Upper lobe of right lung (tissue), 1 donor: ENCODE results near the gene GSK3A. TPM values are rescaled to one million over a fixed set of nuclear protein-coding genes. Genes with fewer than 3 reads are reported as not detected.

Source experiments
- ATAC-seq: fragments of 200-7000 bp; cut with Tn5 transposase; one replicate; pipeline ENCODE4 v1.9.1; 2020; ENCODE audit warnings: mild to moderate bottlenecking, moderate library complexity
- DNase-seq: peaks from one replicate; pipeline ENCODE4 v3.0.0-alpha.2; 2020
- H3K27ac ChIP-seq: fragments of 200-600 bp; one replicate; pipeline ENCODE4 v1.8.0; 2022
- H3K27me3 ChIP-seq: fragments of 200-600 bp; one replicate; pipeline ENCODE4 v1.8.0; 2022; ENCODE audit warnings: mild to moderate bottlenecking
- H3K36me3 ChIP-seq: fragments of 200-600 bp; one replicate; pipeline ENCODE4 v1.8.0; 2022
- H3K4me1 ChIP-seq: fragments of 200-600 bp; one replicate; pipeline ENCODE4 v1.8.0; 2022
- H3K4me3 ChIP-seq: fragments of 200-600 bp; one replicate; pipeline ENCODE4 v1.8.0; 2022; ENCODE audit warnings: mild to moderate bottlenecking
- H3K9me3 ChIP-seq: fragments of 200-600 bp; one replicate; pipeline ENCODE4 v1.8.0; 2022
- CTCF ChIP-seq: fragments of 200-600 bp; IDR thresholded peaks from one replicate; pipeline ENCODE4 v1.8.0; 2022; ENCODE audit warnings: antibody characterized with exemption
- intact Hi-C: fragments of 100-400 bp; cut with DNase I; formaldehyde crosslinking; loops from one replicate; pipeline ENCODE4 v1.11.0; 2022
- total RNA-seq: library from RNA; stranded (reverse); fragmentation: NEBNext Ultra II Directional; extraction: Animal tissue kit (Norgen Biotek cat#: 25700); gene quantifications from one replicate; pipeline ENCODE4 v1.2.1, GENCODE V29; 2021
- donor health status: DM: no; HTN: yes; CAD: no; lungs with severe emphysema.

GSK3A gene
- total RNA-seq, 1 donor from 2014 or later = 38.7 TPM

- intact Hi-C loops = no loop called here
- no peaks in the 10 kb centered on the region for H3K9me3 ChIP-seq
- ATAC-seq (peak; percentile 27), DNase-seq (peak; percentile 82)
- H3K36me3 ChIP-seq = peaks cover 35% of the 10 kb centered on the region
- TF ChIP-seq CTCF = no peak
- peak overlapping the region; percentile 84 for H3K27ac ChIP-seq
- H3K27me3 ChIP-seq = no peaks in the 10 kb centered on the region
- H3K4me3 ChIP-seq = peak overlapping the region; percentile 81
- peaks cover 38% of the 10 kb centered on the region for H3K4me1 ChIP-seq
Measured at GRCh38 chr19:42216653-42217519, 25.5 kb downstream of the GSK3A start.

DNA sequence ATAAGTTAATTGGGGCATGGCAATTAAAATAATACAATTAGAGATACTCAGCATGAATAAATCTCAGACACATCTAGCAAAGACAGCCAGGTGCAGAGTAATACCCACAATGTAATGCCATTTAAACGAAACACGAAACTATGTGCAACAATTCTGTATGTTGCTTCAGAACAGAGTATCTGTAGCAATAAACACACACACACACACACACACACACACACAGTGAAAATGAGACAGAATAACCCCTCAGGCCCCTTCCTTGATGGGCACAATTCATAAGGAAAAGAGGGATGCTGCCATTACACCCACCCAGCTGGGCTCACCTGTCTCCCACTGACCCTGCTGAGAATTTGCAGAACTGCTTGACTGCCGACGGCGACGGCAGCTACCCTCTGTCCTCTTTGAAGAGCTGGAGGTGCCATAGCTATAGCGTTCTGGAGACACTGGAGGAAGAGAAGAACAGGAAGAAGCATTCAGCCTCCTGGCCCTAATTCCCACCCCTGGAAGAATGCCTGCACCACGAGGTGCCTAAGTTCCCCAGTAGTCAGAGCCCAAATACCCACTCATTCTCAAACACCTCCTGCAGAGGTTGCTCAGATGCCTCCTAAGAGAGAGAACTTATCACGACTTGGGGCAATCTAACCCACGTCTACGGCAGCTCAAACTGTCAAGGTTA, 27.5 kb downstream of the GSK3A start:
- Histone ChIP-seq H3K4me1 (peaks cover 27% of the 10 kb centered on the region), H3K9me3 (no peaks in the 10 kb centered on the region), H3K27me3 (no peaks in the 10 kb centered on the region), H3K27ac (no peak overlapping the region), H3K4me3 (no peak overlapping the region), H3K36me3 (peaks cover 51% of the 10 kb centered on the region)
- no peak for TF ChIP-seq CTCF
- no peak for DNase-seq
- intact Hi-C loops = no loop called here
- no peak for ATAC-seq

DNA sequence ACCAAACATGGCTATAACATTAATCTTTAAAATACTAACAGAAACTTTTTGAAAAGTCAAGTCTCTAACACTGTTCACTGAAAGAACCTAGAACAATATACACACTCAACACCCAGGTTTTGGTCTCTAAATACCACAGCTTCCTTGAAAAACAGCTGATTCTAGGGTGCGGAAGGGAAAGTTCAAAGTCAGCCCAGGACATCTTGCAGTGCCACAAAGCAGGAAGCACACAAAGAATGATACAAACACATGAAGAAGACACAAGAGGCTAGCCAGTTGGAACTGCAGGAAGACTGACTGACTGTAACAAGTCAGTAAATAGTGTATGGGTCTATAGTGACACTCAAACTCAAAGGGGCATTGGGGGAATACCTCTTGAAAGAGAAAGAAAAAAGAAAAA, 29.5 kb downstream of the GSK3A start:
- ATAC-seq (no peak), DNase-seq (no peak)
- no peak for TF ChIP-seq CTCF
- no peaks in the 10 kb centered on the region for H3K27me3 ChIP-seq
- H3K36me3 ChIP-seq = peaks cover 72% of the 10 kb centered on the region
- H3K27ac ChIP-seq = no peak overlapping the region
- H3K9me3 ChIP-seq = no peaks in the 10 kb centered on the region
- intact Hi-C loops = no loop called here
- no peak overlapping the region for H3K4me3 ChIP-seq
- peaks cover 16% of the 10 kb centered on the region for H3K4me1 ChIP-seq

- DNase-seq (no peak), ATAC-seq (no peak)
- Histone ChIP-seq H3K4me3 (no peak overlapping the region), H3K36me3 (peaks cover 95% of the 10 kb centered on the region), H3K27me3 (no peaks in the 10 kb centered on the region), H3K27ac (no peak overlapping the region), H3K4me1 (peaks cover 4% of the 10 kb centered on the region), H3K9me3 (no peaks in the 10 kb centered on the region)
- TF ChIP-seq CTCF = no peak
- intact Hi-C loops = no loop called here
Measured at GRCh38 chr19:42208612-42209011, 33.8 kb downstream of the GSK3A start.

DNA sequence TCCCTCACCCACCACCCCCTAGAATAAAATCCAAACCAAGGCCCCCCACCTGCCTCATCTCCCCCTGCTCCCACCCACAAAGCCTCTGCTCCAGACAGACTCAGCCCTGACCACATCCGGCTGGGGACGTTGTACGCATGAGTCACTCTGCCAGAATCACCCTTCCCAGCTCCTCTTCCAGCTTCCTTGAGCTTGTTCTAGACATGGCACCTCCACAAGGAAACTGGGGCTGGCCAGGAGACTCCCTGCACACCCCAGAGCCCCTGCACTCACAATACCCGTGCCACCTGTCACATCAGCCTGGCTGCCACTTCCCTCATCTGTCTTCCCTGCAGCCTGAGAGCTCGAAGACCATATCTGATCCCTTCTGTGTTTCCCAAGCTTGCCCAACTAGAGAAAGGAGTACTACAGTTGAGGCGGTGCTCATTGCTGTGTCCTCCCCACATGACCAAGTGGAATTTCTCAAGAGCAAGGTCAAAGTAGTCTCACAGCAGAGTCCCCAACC, 34.6 kb downstream of the GSK3A start:
- H3K4me1 ChIP-seq = no peaks in the 10 kb centered on the region
- H3K9me3 ChIP-seq = no peaks in the 10 kb centered on the region
- peak overlapping the region; percentile 17 for H3K27ac ChIP-seq
- DNase-seq = no peak
- peak; percentile 81 for ATAC-seq
- no peak for TF ChIP-seq CTCF
- H3K4me3 ChIP-seq = no peak overlapping the region
- H3K36me3 ChIP-seq = peaks cover 93% of the 10 kb centered on the region
- intact Hi-C loops = no loop called here
- H3K27me3 ChIP-seq = no peaks in the 10 kb centered on the region
